Measurements from ENCODE around the gene UMODL1.

UMODL1 gene, protein sequence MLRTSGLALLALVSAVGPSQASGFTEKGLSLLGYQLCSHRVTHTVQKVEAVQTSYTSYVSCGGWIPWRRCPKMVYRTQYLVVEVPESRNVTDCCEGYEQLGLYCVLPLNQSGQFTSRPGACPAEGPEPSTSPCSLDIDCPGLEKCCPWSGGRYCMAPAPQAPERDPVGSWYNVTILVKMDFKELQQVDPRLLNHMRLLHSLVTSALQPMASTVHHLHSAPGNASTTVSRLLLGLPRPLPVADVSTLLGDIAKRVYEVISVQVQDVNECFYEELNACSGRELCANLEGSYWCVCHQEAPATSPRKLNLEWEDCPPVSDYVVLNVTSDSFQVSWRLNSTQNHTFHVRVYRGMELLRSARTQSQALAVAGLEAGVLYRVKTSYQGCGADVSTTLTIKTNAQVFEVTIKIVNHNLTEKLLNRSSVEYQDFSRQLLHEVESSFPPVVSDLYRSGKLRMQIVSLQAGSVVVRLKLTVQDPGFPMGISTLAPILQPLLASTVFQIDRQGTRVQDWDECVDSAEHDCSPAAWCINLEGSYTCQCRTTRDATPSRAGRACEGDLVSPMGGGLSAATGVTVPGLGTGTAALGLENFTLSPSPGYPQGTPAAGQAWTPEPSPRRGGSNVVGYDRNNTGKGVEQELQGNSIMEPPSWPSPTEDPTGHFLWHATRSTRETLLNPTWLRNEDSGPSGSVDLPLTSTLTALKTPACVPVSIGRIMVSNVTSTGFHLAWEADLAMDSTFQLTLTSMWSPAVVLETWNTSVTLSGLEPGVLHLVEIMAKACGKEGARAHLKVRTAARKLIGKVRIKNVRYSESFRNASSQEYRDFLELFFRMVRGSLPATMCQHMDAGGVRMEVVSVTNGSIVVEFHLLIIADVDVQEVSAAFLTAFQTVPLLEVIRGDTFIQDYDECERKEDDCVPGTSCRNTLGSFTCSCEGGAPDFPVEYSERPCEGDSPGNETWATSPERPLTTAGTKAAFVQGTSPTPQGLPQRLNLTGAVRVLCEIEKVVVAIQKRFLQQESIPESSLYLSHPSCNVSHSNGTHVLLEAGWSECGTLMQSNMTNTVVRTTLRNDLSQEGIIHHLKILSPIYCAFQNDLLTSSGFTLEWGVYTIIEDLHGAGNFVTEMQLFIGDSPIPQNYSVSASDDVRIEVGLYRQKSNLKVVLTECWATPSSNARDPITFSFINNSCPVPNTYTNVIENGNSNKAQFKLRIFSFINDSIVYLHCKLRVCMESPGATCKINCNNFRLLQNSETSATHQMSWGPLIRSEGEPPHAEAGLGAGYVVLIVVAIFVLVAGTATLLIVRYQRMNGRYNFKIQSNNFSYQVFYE

DNA sequence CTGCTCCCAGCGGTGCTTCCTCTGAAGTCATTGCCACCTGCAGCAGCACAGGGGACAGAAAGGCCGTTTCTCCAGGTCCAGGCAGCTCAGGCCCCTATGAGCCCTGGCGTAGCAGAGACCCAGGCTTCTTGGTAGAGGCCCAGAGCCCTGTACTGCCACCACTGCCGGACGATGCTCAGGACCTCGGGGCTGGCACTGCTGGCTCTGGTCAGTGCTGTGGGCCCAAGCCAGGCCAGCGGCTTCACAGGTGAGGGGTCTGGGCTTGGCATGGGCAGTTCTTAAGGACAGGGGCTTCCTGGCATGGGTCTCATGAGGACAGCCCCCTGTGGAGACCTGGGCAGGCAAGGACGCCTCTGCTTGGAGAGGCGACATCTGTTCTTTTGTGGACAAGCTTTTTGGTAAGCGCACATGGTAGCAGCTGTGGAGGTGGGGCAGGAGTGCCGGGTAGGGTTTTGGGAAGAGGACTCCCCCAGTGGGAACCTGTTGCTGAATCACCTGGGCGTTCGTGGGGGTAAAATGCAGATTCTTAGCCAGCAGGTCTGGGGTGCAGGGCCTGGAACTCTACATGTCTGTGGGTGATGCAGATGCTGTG is at the start of gene UMODL1:
TSS of gene UMODL1 (plus strand) at position 172 of the 592 bp plus-strand sequence. CDS start at position 172, 0 bp downstream.
- no peak within 1 kb of the TSS for H3K4me3 ChIP-seq (ENCODE audit: low read depth, low read length)
- TF ChIP-seq, protein P1, sequence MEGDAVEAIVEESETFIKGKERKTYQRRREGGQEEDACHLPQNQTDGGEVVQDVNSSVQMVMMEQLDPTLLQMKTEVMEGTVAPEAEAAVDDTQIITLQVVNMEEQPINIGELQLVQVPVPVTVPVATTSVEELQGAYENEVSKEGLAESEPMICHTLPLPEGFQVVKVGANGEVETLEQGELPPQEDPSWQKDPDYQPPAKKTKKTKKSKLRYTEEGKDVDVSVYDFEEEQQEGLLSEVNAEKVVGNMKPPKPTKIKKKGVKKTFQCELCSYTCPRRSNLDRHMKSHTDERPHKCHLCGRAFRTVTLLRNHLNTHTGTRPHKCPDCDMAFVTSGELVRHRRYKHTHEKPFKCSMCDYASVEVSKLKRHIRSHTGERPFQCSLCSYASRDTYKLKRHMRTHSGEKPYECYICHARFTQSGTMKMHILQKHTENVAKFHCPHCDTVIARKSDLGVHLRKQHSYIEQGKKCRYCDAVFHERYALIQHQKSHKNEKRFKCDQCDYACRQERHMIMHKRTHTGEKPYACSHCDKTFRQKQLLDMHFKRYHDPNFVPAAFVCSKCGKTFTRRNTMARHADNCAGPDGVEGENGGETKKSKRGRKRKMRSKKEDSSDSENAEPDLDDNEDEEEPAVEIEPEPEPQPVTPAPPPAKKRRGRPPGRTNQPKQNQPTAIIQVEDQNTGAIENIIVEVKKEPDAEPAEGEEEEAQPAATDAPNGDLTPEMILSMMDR (IDR thresholded peaks at IDR 0.05; ENCODE audit: borderline replicate concordance, insufficient read depth, low read depth, low read length) = no peak

DNA sequence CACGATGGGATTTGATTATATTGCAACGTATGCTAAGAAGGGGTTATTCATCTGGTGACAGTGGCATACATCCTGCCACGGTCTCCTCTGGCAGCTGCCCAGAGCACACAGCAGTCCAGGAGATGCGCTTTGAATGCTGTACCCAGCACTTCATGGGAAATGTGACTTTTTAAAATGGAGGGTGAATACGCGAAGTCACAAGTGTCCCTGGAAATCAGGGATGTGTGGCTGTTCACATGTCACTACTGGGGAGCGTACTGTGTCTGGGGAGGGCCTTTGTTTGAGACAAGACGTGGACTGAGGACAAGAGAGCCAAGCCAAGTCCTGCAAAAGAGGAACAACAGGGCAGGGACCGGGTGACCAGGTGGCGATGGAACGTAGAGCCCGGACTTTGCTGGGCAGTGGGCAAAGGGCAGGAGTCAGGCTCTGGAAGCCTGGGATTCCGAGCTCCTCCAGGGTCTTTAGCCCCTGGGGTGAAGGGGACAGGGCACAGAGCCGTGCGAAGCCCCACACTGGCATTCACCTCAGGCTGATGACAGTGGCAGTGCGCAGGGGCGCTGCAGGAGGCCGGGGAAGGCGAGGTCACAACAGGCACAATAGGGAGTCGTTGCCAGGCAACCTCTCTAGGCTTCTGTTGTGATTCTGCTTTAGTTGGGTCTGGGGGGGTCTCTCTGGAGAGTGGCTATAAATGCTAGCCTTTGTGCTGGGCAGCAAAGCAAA is 49.6 kb upstream of the UMODL1 start:
- no peak overlapping the region for H3K4me3 ChIP-seq (ENCODE audit: low read depth, low read length)
- TF ChIP-seq, protein P1 (IDR thresholded peaks at IDR 0.05; ENCODE audit: borderline replicate concordance, insufficient read depth, low read depth, low read length) = no peak

DNA sequence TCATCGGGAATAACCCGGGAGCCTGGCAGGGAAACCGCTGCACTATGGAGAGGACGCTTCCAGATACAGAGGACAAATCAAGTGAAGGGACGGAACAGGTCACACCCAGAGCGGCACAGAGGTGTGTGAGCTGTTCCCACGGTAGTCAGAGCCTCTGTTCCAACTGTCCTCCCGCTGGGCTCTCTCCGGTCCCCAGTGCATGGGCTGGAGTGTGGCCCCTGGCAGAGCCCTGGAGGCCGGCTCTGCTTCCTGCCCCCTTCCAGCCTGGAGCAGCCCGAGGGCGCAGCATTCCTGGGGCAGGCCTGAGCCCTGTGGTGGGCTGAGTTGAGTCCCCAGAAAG is 49.1 kb upstream of the UMODL1 start:
- TF ChIP-seq, protein P1 (IDR thresholded peaks at IDR 0.05; ENCODE audit: borderline replicate concordance, insufficient read depth, low read depth, low read length) = no peak
- H3K4me3 ChIP-seq (ENCODE audit: low read depth, low read length) = no peak overlapping the region

DNA sequence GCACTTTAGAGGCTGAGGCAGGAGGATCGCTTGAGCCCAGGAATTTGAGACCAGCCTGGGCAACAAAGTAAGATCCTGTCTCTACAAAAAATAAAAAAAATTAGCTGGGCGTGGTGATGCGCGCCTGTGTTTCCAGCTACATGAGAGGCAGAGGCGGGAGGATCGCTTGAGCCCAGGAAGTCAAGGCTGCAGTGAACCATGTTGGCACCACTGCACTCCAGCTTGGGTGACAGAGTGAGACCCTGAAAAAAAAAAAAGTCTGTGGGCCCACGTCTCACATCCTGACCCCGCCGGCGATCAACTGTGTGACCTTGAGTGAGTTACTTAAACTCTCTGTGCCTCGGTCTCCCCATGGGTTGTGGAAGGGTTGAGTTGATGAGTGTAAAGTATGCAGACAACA is 48.2 kb upstream of the UMODL1 start:
- H3K4me3 ChIP-seq (ENCODE audit: low read depth, low read length) = no peak overlapping the region
- TF ChIP-seq, protein P1 (IDR thresholded peaks at IDR 0.05; ENCODE audit: borderline replicate concordance, insufficient read depth, low read depth, low read length) = no peak

DNA sequence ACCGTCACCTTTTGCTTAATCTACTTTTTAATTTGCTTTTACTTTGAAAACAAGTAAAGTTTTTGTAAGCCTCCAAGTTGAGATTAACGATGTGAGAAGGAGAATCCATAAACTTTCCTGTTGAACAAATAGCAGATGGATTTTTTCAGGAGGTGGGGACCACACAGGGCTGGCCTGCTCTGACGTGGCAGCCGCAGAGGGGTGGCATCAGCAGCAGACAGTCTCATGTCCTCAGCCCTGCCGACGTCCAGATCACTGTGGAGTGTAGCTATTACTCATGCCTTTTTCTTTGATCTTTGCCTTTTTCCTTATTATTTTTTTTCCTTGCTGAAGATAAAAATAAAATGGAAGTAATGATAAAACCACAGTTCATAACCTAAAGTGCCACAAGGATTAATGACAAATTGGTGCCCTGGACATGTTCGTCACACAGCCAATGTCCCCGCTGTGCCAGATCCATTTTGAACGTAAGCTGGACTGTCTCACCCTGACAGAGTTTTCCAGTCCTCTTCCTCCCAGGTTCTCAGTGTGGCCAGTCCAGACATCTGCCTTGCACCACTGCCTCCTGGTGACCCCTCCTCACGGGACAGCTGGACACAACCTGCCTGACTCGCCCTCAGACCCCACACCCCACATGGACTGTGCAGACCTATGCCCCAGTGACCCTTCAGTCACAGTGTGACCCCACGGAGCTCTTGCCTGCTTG is 45.6 kb upstream of the UMODL1 start:
- TF ChIP-seq, protein P1 (IDR thresholded peaks at IDR 0.05; ENCODE audit: borderline replicate concordance, insufficient read depth, low read depth, low read length) = no peak
- no peak overlapping the region for H3K4me3 ChIP-seq (ENCODE audit: low read depth, low read length)
